Measurements from ENCODE around the gene VAV3. TPM values are rescaled to one million over a fixed set of nuclear protein-coding genes. Genes with fewer than 3 reads are reported as not detected.

Gene VAV3
- total and polyA plus RNA-seq, 2 donors (not counting 1 experiment from before 2014, with no cell fraction given) = not detected

- TF ChIP-seq, protein P1, sequence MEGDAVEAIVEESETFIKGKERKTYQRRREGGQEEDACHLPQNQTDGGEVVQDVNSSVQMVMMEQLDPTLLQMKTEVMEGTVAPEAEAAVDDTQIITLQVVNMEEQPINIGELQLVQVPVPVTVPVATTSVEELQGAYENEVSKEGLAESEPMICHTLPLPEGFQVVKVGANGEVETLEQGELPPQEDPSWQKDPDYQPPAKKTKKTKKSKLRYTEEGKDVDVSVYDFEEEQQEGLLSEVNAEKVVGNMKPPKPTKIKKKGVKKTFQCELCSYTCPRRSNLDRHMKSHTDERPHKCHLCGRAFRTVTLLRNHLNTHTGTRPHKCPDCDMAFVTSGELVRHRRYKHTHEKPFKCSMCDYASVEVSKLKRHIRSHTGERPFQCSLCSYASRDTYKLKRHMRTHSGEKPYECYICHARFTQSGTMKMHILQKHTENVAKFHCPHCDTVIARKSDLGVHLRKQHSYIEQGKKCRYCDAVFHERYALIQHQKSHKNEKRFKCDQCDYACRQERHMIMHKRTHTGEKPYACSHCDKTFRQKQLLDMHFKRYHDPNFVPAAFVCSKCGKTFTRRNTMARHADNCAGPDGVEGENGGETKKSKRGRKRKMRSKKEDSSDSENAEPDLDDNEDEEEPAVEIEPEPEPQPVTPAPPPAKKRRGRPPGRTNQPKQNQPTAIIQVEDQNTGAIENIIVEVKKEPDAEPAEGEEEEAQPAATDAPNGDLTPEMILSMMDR (conservative IDR thresholded peaks at IDR 0.05 in 1 of 2, IDR thresholded peaks at IDR 0.05 in 1 of 2; ENCODE audit: low read depth in 1 of 2, low read length in 2 of 2) = no peak
- no peak for TF ChIP-seq EZH2 (IDR thresholded peaks at IDR 0.05; ENCODE audit: low read length, missing control alignments)
- no peak overlapping the region for H3K4me3 ChIP-seq (replicated peaks in 1 of 4; ENCODE audit: control extremely low read depth in 1 of 4, insufficient read depth in 1 of 4, low read depth in 3 of 4, low read length in 4 of 4)
- no peak for DNase-seq (ENCODE audit: low read depth in 2 of 2)
- H3K9ac ChIP-seq (ENCODE audit: insufficient read depth, low read length) = no peak overlapping the region
- no peaks in the 10 kb centered on the region for H3K4me1 ChIP-seq (ENCODE audit: control insufficient read depth, extremely low read depth, insufficient read depth, low read length)
- no peaks in the 10 kb centered on the region for H3K27me3 ChIP-seq (ENCODE audit: control insufficient read depth, insufficient read depth, low read length)
- H3K36me3 ChIP-seq (ENCODE audit: control insufficient read depth, insufficient read depth, low read length) = no peaks in the 10 kb centered on the region
- no peak overlapping the region for H3K27ac ChIP-seq (ENCODE audit: insufficient read depth, low read length)
- no peak overlapping the region for H2AFZ ChIP-seq (ENCODE audit: low read length)
- no peaks in the 10 kb centered on the region for H3K9me3 ChIP-seq (ENCODE audit: control insufficient read depth, insufficient read depth, low read depth, low read length)
- no peaks in the 10 kb centered on the region for H3K79me2 ChIP-seq (ENCODE audit: control insufficient read depth, insufficient read depth, low read length)
- H3K4me2 ChIP-seq (ENCODE audit: extremely low read depth, insufficient read depth, low read length) = no peak overlapping the region
- no peaks in the 10 kb centered on the region for H4K20me1 ChIP-seq (ENCODE audit: control insufficient read depth, extremely low read depth, insufficient read depth, low read length)
Observed at GRCh38 chr1:107981277-107981676, 16.3 kb upstream of the VAV3 start.

DNA sequence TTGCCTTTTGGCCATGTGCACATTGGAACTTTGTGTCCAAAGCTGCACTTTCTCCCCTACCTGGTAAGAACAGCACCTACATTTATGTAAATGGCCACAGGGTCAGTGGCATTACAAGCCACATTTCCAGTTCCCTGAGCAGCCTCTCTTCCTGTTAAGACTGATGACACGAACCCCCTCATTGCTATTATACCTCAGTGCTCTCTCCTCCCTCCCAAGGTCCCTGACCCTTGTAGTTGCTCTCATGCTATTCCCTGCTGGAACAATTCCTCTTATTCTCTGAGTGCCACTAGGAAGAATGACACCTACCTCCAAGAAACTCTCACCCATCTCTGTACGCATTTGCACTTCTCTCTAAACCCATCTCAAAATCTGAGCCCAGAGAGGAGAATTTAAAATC, 14.9 kb upstream of the VAV3 start:
- no peaks in the 10 kb centered on the region for H4K20me1 ChIP-seq (ENCODE audit: control insufficient read depth, extremely low read depth, insufficient read depth, low read length)
- H3K4me2 ChIP-seq (ENCODE audit: extremely low read depth, insufficient read depth, low read length) = no peak overlapping the region
- H3K27me3 ChIP-seq (ENCODE audit: control insufficient read depth, insufficient read depth, low read length) = no peaks in the 10 kb centered on the region
- no peak for DNase-seq (ENCODE audit: low read depth in 2 of 2)
- H3K36me3 ChIP-seq (ENCODE audit: control insufficient read depth, insufficient read depth, low read length) = no peaks in the 10 kb centered on the region
- H3K9ac ChIP-seq (ENCODE audit: insufficient read depth, low read length) = no peak overlapping the region
- no peaks in the 10 kb centered on the region for H3K9me3 ChIP-seq (ENCODE audit: control insufficient read depth, insufficient read depth, low read depth, low read length)
- no peaks in the 10 kb centered on the region for H3K4me1 ChIP-seq (ENCODE audit: control insufficient read depth, extremely low read depth, insufficient read depth, low read length)
- no peak overlapping the region for H2AFZ ChIP-seq (ENCODE audit: low read length)
- no peak overlapping the region for H3K27ac ChIP-seq (ENCODE audit: insufficient read depth, low read length)
- TF ChIP-seq, protein P1 (conservative IDR thresholded peaks at IDR 0.05 in 1 of 2, IDR thresholded peaks at IDR 0.05 in 1 of 2; ENCODE audit: low read depth in 1 of 2, low read length in 2 of 2) = no peak
- TF ChIP-seq EZH2 (IDR thresholded peaks at IDR 0.05; ENCODE audit: low read length, missing control alignments) = no peak
- H3K79me2 ChIP-seq (ENCODE audit: control insufficient read depth, insufficient read depth, low read length) = no peaks in the 10 kb centered on the region
- H3K4me3 ChIP-seq (replicated peaks in 1 of 4; ENCODE audit: control extremely low read depth in 1 of 4, insufficient read depth in 1 of 4, low read depth in 3 of 4, low read length in 4 of 4) = no peak overlapping the region

DNA sequence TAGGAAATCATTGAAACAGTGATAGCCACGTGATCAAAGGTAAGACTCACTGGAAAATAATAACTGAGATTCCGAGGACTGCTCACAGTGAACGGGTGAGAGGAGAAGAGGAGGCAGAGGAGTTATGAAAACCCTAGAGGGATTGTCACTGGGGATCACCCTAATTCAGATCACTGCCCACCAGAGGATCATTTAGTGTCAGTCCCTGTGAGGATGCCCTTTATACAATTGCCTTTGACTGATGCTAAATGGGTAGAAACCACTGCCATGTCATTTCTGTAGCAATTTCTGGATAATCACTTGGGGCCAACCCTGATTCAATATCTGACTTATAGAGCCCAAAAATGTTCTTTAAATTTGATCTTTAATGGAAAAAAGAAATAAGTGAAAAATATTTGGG, 14.1 kb upstream of the VAV3 start:
- Histone ChIP-seq H3K79me2 (ENCODE audit: control insufficient read depth, insufficient read depth, low read length) (no peaks in the 10 kb centered on the region), H3K36me3 (ENCODE audit: control insufficient read depth, insufficient read depth, low read length) (no peaks in the 10 kb centered on the region), H3K27ac (ENCODE audit: insufficient read depth, low read length) (no peak overlapping the region), H4K20me1 (ENCODE audit: control insufficient read depth, extremely low read depth, insufficient read depth, low read length) (no peaks in the 10 kb centered on the region), H3K4me2 (ENCODE audit: extremely low read depth, insufficient read depth, low read length) (no peak overlapping the region), H3K9me3 (ENCODE audit: control insufficient read depth, insufficient read depth, low read depth, low read length) (no peaks in the 10 kb centered on the region), H3K4me1 (ENCODE audit: control insufficient read depth, extremely low read depth, insufficient read depth, low read length) (no peaks in the 10 kb centered on the region), H3K9ac (ENCODE audit: insufficient read depth, low read length) (no peak overlapping the region), H3K27me3 (ENCODE audit: control insufficient read depth, insufficient read depth, low read length) (no peaks in the 10 kb centered on the region), H3K4me3 (replicated peaks in 1 of 4; ENCODE audit: control extremely low read depth in 1 of 4, insufficient read depth in 1 of 4, low read depth in 3 of 4, low read length in 4 of 4) (no peak overlapping the region), H2AFZ (ENCODE audit: low read length) (no peak overlapping the region)
- TF ChIP-seq EZH2 (IDR thresholded peaks at IDR 0.05; ENCODE audit: low read length, missing control alignments) = no peak
- TF ChIP-seq, protein P1 (conservative IDR thresholded peaks at IDR 0.05 in 1 of 2, IDR thresholded peaks at IDR 0.05 in 1 of 2; ENCODE audit: low read depth in 1 of 2, low read length in 2 of 2) = no peak
- no peak for DNase-seq (ENCODE audit: low read depth in 2 of 2)

All from fibroblast of lung (primary cell).